GM12878 (cell line): ENCODE data around the gene KIAA0825.

ENCODE experiments used
- CEBPB ChIP-seq, 2 experiments: fragments of 150-350 bp in 1 of 2; IDR thresholded peaks; 2 replicates each; pipeline ENCODE4 v1.6.1; 2012 to 2014; ENCODE audit warnings: low read depth in 2 of 2, low read length in 2 of 2, borderline replicate concordance in 1 of 2, inconsistent platforms in 1 of 2
- DPF2 ChIP-seq: fragments of 450-650 bp; IDR thresholded peaks from 2 replicates; pipeline ENCODE4 v1.6.1; 2017; ENCODE audit warnings: mild to moderate bottlenecking
- EZH2 ChIP-seq: IDR thresholded peaks from 2 replicates; pipeline ENCODE4 v1.6.1; 2012; ENCODE audit warnings: low read depth, mild to moderate bottlenecking, control low read depth, inconsistent platforms, low read length, borderline replicate concordance; ENCODE audit not compliant: control insufficient read depth
- MXI1 ChIP-seq: fragments of 150-350 bp; IDR thresholded peaks from 2 replicates; pipeline ENCODE4 v1.6.1; 2011; ENCODE audit warnings: low read depth, mild to moderate bottlenecking, inconsistent platforms, low read length, improper control_type of control experiment
- POLR2A ChIP-seq: IDR thresholded peaks from 2 replicates; pipeline ENCODE4 v1.6.1; 2011; ENCODE audit warnings: low read depth, mild to moderate bottlenecking, low read length
- SIN3A ChIP-seq: IDR thresholded peaks from 2 replicates; pipeline ENCODE4 v1.6.1; 2012; ENCODE audit warnings: low read depth, low read length, improper control_type of control experiment
- SREBF2 ChIP-seq: IDR thresholded peaks from 2 replicates; pipeline ENCODE4 v1.6.1; 2012; ENCODE audit warnings: mild to moderate bottlenecking, low read length
- ZNF207 ChIP-seq: fragments of 450-650 bp; IDR thresholded peaks from 2 replicates; pipeline ENCODE4 v1.6.1; 2014; ENCODE audit warnings: antibody characterized with exemption, mild to moderate bottlenecking, borderline replicate concordance
- ZNF274 ChIP-seq: IDR thresholded peaks from one replicate; pipeline ENCODE4 v1.8.0; 2011; ENCODE audit not compliant: insufficient read length, insufficient read depth
- TF ChIP-seq, protein P1 (sequence below): fragments of 450-650 bp; IDR thresholded peaks from 2 replicates; pipeline ENCODE4 v1.6.1; 2017; ENCODE audit warnings: mild to moderate bottlenecking, moderate library complexity
- TF ChIP-seq, protein P2 (sequence below), 3 experiments: IDR thresholded peaks in 2 of 3; conservative IDR thresholded peaks in 1 of 3; 2 replicates each; pipeline ENCODE4 v1.5.1; 2011; ENCODE audit warnings: low read depth in 3 of 3, low read length in 3 of 3, mild to moderate bottlenecking in 3 of 3, control low read depth in 2 of 3, moderate library complexity in 2 of 3, inconsistent platforms in 1 of 3, mixed read lengths in 1 of 3; ENCODE audit not compliant: control insufficient read depth in 2 of 3, insufficient read depth in 1 of 3; ENCODE audit errors: extremely low read depth in 1 of 3
- TF ChIP-seq, protein P3 (sequence below): IDR thresholded peaks from 2 replicates; pipeline ENCODE4 v1.6.1; 2011; ENCODE audit warnings: borderline replicate concordance, low read depth, mild to moderate bottlenecking, moderate library complexity, mixed read lengths, low read length; ENCODE audit not compliant: insufficient read depth; ENCODE audit errors: extremely low read length

DNA sequence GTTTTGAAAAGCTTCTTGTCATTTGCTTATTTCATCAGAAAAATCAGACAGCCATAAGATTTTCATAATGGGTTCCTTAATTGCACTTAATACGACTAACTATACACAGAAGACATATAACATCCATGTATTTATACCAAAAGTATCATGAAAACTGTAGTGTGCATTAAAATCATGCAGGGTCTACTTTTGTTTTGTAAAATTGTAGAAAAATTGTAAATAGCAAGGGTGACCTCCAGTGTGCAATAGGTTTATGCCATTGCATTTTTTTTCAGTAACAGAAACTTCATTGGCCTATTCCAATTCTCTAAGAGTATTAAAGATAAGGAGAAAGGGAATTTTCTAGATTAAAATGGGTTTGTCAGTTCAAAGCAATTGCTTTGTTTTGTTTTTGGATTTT is 307.6 kb downstream of the KIAA0825 start:
- TF ChIP-seq SREBF2 (no peak), CEBPB (IDR thresholded peaks at IDR 0.05; ENCODE audit: borderline replicate concordance in 1 of 2, low read depth in 2 of 2, low read length in 2 of 2) (no peak), DPF2 (no peak), EZH2 (no peak), ZNF274 (no peak), MXI1 (no peak), SIN3A (no peak), ZNF207 (no peak), POLR2A (no peak)
- TF ChIP-seq, protein P1, sequence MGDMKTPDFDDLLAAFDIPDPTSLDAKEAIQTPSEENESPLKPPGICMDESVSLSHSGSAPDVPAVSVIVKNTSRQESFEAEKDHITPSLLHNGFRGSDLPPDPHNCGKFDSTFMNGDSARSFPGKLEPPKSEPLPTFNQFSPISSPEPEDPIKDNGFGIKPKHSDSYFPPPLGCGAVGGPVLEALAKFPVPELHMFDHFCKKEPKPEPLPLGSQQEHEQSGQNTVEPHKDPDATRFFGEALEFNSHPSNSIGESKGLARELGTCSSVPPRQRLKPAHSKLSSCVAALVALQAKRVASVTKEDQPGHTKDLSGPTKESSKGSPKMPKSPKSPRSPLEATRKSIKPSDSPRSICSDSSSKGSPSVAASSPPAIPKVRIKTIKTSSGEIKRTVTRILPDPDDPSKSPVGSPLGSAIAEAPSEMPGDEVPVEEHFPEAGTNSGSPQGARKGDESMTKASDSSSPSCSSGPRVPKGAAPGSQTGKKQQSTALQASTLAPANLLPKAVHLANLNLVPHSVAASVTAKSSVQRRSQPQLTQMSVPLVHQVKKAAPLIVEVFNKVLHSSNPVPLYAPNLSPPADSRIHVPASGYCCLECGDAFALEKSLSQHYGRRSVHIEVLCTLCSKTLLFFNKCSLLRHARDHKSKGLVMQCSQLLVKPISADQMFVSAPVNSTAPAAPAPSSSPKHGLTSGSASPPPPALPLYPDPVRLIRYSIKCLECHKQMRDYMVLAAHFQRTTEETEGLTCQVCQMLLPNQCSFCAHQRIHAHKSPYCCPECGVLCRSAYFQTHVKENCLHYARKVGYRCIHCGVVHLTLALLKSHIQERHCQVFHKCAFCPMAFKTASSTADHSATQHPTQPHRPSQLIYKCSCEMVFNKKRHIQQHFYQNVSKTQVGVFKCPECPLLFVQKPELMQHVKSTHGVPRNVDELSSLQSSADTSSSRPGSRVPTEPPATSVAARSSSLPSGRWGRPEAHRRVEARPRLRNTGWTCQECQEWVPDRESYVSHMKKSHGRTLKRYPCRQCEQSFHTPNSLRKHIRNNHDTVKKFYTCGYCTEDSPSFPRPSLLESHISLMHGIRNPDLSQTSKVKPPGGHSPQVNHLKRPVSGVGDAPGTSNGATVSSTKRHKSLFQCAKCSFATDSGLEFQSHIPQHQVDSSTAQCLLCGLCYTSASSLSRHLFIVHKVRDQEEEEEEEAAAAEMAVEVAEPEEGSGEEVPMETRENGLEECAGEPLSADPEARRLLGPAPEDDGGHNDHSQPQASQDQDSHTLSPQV, result no peak
- TF ChIP-seq, protein P2, sequence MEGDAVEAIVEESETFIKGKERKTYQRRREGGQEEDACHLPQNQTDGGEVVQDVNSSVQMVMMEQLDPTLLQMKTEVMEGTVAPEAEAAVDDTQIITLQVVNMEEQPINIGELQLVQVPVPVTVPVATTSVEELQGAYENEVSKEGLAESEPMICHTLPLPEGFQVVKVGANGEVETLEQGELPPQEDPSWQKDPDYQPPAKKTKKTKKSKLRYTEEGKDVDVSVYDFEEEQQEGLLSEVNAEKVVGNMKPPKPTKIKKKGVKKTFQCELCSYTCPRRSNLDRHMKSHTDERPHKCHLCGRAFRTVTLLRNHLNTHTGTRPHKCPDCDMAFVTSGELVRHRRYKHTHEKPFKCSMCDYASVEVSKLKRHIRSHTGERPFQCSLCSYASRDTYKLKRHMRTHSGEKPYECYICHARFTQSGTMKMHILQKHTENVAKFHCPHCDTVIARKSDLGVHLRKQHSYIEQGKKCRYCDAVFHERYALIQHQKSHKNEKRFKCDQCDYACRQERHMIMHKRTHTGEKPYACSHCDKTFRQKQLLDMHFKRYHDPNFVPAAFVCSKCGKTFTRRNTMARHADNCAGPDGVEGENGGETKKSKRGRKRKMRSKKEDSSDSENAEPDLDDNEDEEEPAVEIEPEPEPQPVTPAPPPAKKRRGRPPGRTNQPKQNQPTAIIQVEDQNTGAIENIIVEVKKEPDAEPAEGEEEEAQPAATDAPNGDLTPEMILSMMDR (IDR thresholded peaks at IDR 0.05 in 2 of 3, conservative IDR thresholded peaks at IDR 0.05 in 1 of 3; ENCODE audit: control insufficient read depth in 2 of 3, extremely low read depth in 1 of 3, insufficient read depth in 1 of 3, low read depth in 3 of 3, low read length in 3 of 3), result no peak
- TF ChIP-seq, protein P3, sequence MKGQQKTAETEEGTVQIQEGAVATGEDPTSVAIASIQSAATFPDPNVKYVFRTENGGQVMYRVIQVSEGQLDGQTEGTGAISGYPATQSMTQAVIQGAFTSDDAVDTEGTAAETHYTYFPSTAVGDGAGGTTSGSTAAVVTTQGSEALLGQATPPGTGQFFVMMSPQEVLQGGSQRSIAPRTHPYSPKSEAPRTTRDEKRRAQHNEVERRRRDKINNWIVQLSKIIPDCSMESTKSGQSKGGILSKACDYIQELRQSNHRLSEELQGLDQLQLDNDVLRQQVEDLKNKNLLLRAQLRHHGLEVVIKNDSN, result no peak
